HepG2 (cell line): ENCODE measurements around the gene IRF1. TPM values are rescaled to one million over a fixed set of nuclear protein-coding genes. Genes with fewer than 3 reads are reported as not detected.
A peak's percentile ranks its signal among the peaks of the same experiment; 100 is the strongest.

Source experiments
- ETV5 ChIP-seq: IDR thresholded peaks from 2 replicates; pipeline ENCODE4 v1.6.1; 2018; ENCODE audit warnings: missing biosample characterization, missing genetic modification reagents, inconsistent platforms, borderline replicate concordance
- POLR2G ChIP-seq: fragments of 200-400 bp; formaldehyde crosslinking; IDR thresholded peaks from 2 replicates; pipeline ENCODE4 v1.6.1; 2018; ENCODE audit warnings: mild to moderate bottlenecking, low read depth, low read length, moderate library complexity
- ZNF350 ChIP-seq: sonication (generic); formaldehyde crosslinking; IDR thresholded peaks from 2 replicates; pipeline ENCODE4 v1.4.0; 2020; ENCODE audit warnings: mild to moderate bottlenecking, low read depth, missing genetic modification reagents, borderline replicate concordance
- ZNF607 ChIP-seq: sonication (generic); formaldehyde crosslinking; IDR thresholded peaks from 2 replicates; pipeline ENCODE4 v1.5.1; 2020; ENCODE audit warnings: missing genetic modification reagents, mild to moderate bottlenecking, borderline replicate concordance
- ZNF674 ChIP-seq: sonication (generic); formaldehyde crosslinking; IDR thresholded peaks from 2 replicates; pipeline ENCODE4 v1.5.0; 2020; ENCODE audit warnings: low read depth, mild to moderate bottlenecking, missing genetic modification reagents
- ZNF703 ChIP-seq: sonication (generic); formaldehyde crosslinking; IDR thresholded peaks from 2 replicates; pipeline ENCODE4 v1.5.1; 2020; ENCODE audit warnings: missing genetic modification reagents, mild to moderate bottlenecking, moderate library complexity, borderline replicate concordance
- ZNF749 ChIP-seq: sonication (generic); formaldehyde crosslinking; IDR thresholded peaks from 2 replicates; pipeline ENCODE4 v1.8.0; 2022; ENCODE audit warnings: mild to moderate bottlenecking, missing genetic modification reagents, moderate library complexity, borderline replicate concordance
- polyA plus RNA-seq, 8 experiments: library from polyadenylated mRNA; depleted of rRNA in 3 of 8; stranded (reverse) in 7 of 8; unstranded in 1 of 8; fragments of >200 nt; fragmentation: Illumina TruSeq in 4 of 8; extraction: Trizol in 4 of 8; gene quantifications; 2 replicates each; pipeline versions ENCODE4 v1.2.1 to v1.2.3, GENCODE V29; 2011 to 2016; ENCODE audit warnings: low read depth in 4 of 8, missing spikeins in 1 of 8, mixed read lengths in 1 of 8; ENCODE audit not compliant: insufficient read depth in 1 of 8
- total RNA-seq, 5 experiments: library from RNA; depleted of rRNA; stranded (reverse); fragments of >200 nt; fragmentation: Illumina TruSeq; extraction: Trizol; gene quantifications; 2 replicates each; pipeline ENCODE4 v1.2.3, GENCODE V29; 2016; ENCODE audit warnings: low read depth in 1 of 5
- TF ChIP-seq, protein P1 (sequence below): sonication (generic); formaldehyde crosslinking; IDR thresholded peaks from 2 replicates; pipeline ENCODE4 v1.5.0; 2020; ENCODE audit warnings: mild to moderate bottlenecking, missing genetic modification reagents, borderline replicate concordance
- TF ChIP-seq, protein P2 (sequence below): sonication (generic); formaldehyde crosslinking; IDR thresholded peaks from 2 replicates; pipeline ENCODE4 v1.4.0; 2020; ENCODE audit warnings: missing genetic modification reagents
- TF ChIP-seq, protein P3 (sequence below): sonication (generic); formaldehyde crosslinking; IDR thresholded peaks from 2 replicates; pipeline ENCODE4 v1.4.0; 2020; ENCODE audit warnings: mild to moderate bottlenecking, missing genetic modification reagents
- TF ChIP-seq, protein P4 (sequence below): sonication (generic); formaldehyde crosslinking; IDR thresholded peaks from 2 replicates; pipeline ENCODE4 v1.8.1; 2022; ENCODE audit warnings: mild to moderate bottlenecking, missing genetic modification reagents
- TF ChIP-seq, protein P5 (sequence below): sonication (generic); formaldehyde crosslinking; IDR thresholded peaks from 2 replicates; pipeline ENCODE4 v1.4.0; 2020; ENCODE audit warnings: missing genetic modification reagents

Gene IRF1
- total and polyA plus RNA-seq, 2 of the 13 experiments (the other 11 are each of a cell fraction or from before 2014, with no cell fraction given), result 4.1 to 8.8 TPM

DNA sequence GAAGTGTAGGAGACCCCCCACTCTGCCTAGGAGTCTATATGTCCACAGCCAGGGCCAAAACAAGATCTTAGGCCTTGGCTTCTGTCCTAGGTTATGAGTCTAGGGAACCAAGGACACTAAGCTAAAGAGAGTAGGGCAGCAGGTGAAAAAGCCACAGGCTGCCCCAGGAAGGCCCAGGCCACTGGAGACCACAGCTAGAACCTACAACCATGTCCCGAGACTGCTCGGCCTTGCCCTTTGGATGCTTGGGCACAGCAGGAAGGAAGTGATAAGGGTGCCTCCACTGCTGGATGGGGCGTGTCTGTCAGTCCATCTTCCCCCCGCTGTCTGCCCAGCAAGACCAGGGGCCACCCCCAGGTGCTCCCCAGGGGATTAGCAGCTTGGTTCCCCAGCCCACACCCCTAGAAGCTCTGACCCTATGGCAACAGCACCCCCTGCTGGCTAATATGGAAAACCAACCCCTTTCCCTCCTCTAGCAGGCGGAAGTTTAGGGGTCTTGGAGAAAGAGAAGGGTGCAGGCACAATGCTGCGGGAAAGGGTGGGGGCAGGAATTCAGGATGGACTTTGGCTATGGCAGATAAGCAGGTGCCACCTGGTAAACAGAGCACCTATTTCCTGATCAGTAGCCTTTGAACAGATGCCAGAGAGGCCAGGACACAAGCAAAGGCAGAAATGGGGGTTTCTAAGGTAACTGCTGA is 10.5 kb upstream of the IRF1 start (continued):
- TF ChIP-seq, protein P1, sequence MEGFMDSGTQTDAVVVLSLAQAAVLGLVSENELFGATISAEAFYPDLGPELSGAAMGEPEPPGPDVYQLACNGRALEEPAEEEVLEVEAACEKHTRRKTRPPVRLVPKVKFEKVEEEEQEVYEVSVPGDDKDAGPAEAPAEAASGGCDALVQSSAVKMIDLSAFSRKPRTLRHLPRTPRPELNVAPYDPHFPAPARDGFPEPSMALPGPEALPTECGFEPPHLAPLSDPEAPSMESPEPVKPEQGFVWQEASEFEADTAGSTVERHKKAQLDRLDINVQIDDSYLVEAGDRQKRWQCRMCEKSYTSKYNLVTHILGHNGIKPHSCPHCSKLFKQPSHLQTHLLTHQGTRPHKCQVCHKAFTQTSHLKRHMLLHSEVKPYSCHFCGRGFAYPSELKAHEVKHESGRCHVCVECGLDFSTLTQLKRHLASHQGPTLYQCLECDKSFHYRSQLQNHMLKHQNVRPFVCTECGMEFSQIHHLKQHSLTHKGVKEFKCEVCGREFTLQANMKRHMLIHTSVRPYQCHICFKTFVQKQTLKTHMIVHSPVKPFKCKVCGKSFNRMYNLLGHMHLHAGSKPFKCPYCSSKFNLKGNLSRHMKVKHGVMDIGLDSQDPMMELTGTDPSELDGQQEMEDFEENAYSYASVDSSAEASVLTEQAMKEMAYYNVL (CRISPR knock-in tag), result no peak
- no peak for TF ChIP-seq ZNF674 (CRISPR knock-in tag)
- TF ChIP-seq, protein P2, sequence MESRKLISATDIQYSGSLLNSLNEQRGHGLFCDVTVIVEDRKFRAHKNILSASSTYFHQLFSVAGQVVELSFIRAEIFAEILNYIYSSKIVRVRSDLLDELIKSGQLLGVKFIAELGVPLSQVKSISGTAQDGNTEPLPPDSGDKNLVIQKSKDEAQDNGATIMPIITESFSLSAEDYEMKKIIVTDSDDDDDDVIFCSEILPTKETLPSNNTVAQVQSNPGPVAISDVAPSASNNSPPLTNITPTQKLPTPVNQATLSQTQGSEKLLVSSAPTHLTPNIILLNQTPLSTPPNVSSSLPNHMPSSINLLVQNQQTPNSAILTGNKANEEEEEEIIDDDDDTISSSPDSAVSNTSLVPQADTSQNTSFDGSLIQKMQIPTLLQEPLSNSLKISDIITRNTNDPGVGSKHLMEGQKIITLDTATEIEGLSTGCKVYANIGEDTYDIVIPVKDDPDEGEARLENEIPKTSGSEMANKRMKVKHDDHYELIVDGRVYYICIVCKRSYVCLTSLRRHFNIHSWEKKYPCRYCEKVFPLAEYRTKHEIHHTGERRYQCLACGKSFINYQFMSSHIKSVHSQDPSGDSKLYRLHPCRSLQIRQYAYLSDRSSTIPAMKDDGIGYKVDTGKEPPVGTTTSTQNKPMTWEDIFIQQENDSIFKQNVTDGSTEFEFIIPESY (CRISPR knock-in tag), result 0 out of 2 replicates have a peak, but pooled peaks have one; percentile 43
- TF ChIP-seq POLR2G, result no peak
- TF ChIP-seq, protein P3, sequence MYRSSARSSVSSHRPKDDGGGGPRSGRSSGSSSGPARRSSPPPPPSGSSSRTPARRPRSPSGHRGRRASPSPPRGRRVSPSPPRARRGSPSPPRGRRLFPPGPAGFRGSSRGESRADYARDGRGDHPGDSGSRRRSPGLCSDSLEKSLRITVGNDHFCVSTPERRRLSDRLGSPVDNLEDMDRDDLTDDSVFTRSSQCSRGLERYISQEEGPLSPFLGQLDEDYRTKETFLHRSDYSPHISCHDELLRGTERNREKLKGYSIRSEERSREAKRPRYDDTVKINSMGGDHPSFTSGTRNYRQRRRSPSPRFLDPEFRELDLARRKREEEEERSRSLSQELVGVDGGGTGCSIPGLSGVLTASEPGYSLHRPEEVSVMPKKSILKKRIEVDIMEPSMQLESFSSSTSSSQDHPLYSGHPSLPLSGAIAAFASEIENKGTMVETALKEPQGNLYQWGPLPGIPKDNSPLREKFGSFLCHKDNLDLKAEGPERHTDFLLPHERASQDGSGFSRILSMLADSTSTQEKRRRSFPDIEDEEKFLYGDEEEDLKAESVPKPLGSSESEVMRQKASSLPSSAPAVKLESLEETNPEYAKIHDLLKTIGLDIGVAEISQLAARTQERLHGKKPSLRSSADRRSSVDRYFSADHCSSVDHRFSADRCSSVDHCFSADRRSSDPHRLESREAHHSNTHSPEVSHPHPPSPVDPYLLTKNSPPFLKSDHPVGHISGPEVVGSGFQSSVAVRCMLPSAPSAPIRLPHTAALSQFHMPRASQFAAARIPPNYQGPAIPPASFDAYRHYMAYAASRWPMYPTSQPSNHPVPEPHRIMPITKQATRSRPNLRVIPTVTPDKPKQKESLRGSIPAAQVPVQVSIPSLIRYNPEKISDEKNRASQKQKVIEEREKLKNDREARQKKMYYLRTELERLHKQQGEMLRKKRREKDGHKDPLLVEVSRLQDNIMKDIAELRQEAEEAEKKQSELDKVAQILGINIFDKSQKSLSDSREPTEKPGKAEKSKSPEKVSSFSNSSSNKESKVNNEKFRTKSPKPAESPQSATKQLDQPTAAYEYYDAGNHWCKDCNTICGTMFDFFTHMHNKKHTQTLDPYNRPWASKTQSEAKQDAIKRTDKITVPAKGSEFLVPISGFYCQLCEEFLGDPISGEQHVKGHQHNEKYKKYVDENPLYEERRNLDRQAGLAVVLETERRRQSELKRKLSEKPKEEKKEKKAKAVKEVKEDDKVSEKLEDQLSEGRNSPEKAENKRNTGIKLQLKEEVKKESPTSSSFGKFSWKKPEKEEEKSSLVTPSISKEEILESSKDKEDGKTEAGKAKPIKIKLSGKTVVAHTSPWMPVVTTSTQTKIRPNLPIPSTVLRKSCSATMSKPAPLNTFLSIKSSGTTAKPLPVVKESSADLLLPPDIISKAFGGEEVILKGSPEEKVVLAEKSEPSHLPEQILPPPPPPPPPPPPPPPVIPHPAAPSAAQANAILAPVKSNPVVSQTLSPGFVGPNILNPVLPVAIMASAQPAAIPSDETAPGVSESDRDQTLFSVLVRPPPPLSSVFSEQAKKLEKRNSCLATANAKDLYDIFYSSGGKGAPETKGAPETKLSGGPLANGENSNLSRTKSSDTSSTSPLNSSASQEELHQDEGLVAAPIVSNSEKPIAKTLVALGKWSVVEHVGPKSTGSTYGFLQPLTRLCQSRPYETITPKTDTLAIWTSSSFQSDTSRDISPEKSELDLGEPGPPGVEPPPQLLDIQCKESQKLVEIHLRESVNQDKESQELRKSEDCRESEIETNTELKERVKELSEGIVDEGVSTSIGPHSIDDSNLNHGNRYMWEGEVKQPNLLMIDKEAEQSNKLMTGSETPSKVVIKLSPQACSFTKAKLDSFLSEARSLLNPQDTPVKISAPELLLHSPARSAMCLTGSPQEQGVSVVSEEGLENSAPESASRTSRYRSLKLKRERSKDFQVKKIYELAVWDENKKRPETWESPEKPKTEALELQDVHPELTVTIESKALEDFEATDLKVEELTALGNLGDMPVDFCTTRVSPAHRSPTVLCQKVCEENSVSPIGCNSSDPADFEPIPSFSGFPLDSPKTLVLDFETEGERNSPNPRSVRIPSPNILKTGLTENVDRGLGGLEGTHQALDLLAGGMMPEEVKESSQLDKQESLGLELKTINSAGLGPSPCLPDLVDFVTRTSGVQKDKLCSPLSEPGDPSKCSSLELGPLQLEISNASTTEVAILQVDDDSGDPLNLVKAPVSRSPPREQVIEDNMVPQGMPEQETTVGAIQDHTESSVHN (CRISPR knock-in tag), result no peak
- TF ChIP-seq ZNF749 (CRISPR knock-in tag), result no peak
- TF ChIP-seq ZNF607 (CRISPR knock-in tag), result no peak
- TF ChIP-seq, protein P4, sequence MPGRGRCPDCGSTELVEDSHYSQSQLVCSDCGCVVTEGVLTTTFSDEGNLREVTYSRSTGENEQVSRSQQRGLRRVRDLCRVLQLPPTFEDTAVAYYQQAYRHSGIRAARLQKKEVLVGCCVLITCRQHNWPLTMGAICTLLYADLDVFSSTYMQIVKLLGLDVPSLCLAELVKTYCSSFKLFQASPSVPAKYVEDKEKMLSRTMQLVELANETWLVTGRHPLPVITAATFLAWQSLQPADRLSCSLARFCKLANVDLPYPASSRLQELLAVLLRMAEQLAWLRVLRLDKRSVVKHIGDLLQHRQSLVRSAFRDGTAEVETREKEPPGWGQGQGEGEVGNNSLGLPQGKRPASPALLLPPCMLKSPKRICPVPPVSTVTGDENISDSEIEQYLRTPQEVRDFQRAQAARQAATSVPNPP (CRISPR knock-in tag), result peak; percentile 61; the same call in 1 of the 2 replicates
- peak; percentile 56; the same call in 1 of the 2 replicates for TF ChIP-seq ZNF350 (CRISPR knock-in tag)
- TF ChIP-seq ETV5 (CRISPR knock-in tag), result peak; percentile 80
- TF ChIP-seq, protein P5, sequence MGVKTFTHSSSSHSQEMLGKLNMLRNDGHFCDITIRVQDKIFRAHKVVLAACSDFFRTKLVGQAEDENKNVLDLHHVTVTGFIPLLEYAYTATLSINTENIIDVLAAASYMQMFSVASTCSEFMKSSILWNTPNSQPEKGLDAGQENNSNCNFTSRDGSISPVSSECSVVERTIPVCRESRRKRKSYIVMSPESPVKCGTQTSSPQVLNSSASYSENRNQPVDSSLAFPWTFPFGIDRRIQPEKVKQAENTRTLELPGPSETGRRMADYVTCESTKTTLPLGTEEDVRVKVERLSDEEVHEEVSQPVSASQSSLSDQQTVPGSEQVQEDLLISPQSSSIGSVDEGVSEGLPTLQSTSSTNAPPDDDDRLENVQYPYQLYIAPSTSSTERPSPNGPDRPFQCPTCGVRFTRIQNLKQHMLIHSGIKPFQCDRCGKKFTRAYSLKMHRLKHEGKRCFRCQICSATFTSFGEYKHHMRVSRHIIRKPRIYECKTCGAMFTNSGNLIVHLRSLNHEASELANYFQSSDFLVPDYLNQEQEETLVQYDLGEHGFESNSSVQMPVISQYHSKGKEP (CRISPR knock-in tag), result no peak
- TF ChIP-seq ZNF703 (CRISPR knock-in tag), result no peak
